Measurements from ENCODE around the gene SLCO3A1. TPM values are rescaled to one million over a fixed set of nuclear protein-coding genes. Genes with fewer than 3 reads are reported as not detected.

The SLCO3A1 gene
- total RNA-seq, 1 experiment from 2014 or later = 9.1 TPM

- peaks cover 5% of the 10 kb centered on the region for H3K9me3 Mint-ChIP-seq
- H3K36me3 Mint-ChIP-seq = 0 out of 2 replicates have a peak, but pooled peaks cover 4% of the 10 kb centered on the region
- no peak for ATAC-seq
- no peak for DNase-seq (ENCODE audit: low spot score)
- H3K27ac Mint-ChIP-seq = peak overlapping the region; percentile 85
- POLR2A ChIA-PET = no interaction called here
- CTCF ChIA-PET = interaction anchor here (0.8 to 2.6 kb wide), 16 partner anchors 16 to 617 kb away, joined by 3 to 20 read pairs (median 4); partner anchors contain the start of gene SLCO3A1
- H3K27me3 Mint-ChIP-seq (ENCODE audit: low read depth) = no peaks in the 10 kb centered on the region
- H3K4me1 Mint-ChIP-seq = peaks cover 62% of the 10 kb centered on the region
- no peak overlapping the region for H3K4me3 Mint-ChIP-seq
- no peak for TF ChIP-seq ZNF671 (CRISPR knock-in tag; IDR thresholded peaks at IDR 0.05)
- TF ChIP-seq, protein P1, sequence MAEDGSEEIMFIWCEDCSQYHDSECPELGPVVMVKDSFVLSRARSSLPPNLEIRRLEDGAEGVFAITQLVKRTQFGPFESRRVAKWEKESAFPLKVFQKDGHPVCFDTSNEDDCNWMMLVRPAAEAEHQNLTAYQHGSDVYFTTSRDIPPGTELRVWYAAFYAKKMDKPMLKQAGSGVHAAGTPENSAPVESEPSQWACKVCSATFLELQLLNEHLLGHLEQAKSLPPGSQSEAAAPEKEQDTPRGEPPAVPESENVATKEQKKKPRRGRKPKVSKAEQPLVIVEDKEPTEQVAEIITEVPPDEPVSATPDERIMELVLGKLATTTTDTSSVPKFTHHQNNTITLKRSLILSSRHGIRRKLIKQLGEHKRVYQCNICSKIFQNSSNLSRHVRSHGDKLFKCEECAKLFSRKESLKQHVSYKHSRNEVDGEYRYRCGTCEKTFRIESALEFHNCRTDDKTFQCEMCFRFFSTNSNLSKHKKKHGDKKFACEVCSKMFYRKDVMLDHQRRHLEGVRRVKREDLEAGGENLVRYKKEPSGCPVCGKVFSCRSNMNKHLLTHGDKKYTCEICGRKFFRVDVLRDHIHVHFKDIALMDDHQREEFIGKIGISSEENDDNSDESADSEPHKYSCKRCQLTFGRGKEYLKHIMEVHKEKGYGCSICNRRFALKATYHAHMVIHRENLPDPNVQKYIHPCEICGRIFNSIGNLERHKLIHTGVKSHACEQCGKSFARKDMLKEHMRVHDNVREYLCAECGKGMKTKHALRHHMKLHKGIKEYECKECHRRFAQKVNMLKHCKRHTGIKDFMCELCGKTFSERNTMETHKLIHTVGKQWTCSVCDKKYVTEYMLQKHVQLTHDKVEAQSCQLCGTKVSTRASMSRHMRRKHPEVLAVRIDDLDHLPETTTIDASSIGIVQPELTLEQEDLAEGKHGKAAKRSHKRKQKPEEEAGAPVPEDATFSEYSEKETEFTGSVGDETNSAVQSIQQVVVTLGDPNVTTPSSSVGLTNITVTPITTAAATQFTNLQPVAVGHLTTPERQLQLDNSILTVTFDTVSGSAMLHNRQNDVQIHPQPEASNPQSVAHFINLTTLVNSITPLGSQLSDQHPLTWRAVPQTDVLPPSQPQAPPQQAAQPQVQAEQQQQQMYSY (CRISPR knock-in tag; IDR thresholded peaks at IDR 0.05) = no peak
- TF ChIP-seq EMX1 (CRISPR knock-in tag; IDR thresholded peaks at IDR 0.05) = no peak
- TF ChIP-seq ETV6 (CRISPR knock-in tag; IDR thresholded peaks at IDR 0.05) = no peak
- TF ChIP-seq CBFB (CRISPR knock-in tag; IDR thresholded peaks at IDR 0.05; ENCODE audit: low read depth) = no peak
- no peak for TF ChIP-seq NFE2L1 (CRISPR knock-in tag; IDR thresholded peaks at IDR 0.05)
- TF ChIP-seq, protein P2, sequence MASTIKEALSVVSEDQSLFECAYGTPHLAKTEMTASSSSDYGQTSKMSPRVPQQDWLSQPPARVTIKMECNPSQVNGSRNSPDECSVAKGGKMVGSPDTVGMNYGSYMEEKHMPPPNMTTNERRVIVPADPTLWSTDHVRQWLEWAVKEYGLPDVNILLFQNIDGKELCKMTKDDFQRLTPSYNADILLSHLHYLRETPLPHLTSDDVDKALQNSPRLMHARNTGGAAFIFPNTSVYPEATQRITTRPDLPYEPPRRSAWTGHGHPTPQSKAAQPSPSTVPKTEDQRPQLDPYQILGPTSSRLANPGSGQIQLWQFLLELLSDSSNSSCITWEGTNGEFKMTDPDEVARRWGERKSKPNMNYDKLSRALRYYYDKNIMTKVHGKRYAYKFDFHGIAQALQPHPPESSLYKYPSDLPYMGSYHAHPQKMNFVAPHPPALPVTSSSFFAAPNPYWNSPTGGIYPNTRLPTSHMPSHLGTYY (CRISPR knock-in tag; IDR thresholded peaks at IDR 0.05) = no peak
- no peak for TF ChIP-seq CDX4 (CRISPR knock-in tag; IDR thresholded peaks at IDR 0.05; ENCODE audit: borderline replicate concordance)
- TF ChIP-seq, protein P3, sequence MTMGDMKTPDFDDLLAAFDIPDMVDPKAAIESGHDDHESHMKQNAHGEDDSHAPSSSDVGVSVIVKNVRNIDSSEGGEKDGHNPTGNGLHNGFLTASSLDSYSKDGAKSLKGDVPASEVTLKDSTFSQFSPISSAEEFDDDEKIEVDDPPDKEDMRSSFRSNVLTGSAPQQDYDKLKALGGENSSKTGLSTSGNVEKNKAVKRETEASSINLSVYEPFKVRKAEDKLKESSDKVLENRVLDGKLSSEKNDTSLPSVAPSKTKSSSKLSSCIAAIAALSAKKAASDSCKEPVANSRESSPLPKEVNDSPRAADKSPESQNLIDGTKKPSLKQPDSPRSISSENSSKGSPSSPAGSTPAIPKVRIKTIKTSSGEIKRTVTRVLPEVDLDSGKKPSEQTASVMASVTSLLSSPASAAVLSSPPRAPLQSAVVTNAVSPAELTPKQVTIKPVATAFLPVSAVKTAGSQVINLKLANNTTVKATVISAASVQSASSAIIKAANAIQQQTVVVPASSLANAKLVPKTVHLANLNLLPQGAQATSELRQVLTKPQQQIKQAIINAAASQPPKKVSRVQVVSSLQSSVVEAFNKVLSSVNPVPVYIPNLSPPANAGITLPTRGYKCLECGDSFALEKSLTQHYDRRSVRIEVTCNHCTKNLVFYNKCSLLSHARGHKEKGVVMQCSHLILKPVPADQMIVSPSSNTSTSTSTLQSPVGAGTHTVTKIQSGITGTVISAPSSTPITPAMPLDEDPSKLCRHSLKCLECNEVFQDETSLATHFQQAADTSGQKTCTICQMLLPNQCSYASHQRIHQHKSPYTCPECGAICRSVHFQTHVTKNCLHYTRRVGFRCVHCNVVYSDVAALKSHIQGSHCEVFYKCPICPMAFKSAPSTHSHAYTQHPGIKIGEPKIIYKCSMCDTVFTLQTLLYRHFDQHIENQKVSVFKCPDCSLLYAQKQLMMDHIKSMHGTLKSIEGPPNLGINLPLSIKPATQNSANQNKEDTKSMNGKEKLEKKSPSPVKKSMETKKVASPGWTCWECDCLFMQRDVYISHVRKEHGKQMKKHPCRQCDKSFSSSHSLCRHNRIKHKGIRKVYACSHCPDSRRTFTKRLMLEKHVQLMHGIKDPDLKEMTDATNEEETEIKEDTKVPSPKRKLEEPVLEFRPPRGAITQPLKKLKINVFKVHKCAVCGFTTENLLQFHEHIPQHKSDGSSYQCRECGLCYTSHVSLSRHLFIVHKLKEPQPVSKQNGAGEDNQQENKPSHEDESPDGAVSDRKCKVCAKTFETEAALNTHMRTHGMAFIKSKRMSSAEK (CRISPR knock-in tag; IDR thresholded peaks at IDR 0.05; ENCODE audit: borderline replicate concordance) = no peak
- TF ChIP-seq SP1 (CRISPR knock-in tag; conservative IDR thresholded peaks at IDR 0.05) = no peak
- TF ChIP-seq PRRX2 (CRISPR knock-in tag; IDR thresholded peaks at IDR 0.05) = no peak
- no peak for TF ChIP-seq STAT6 (CRISPR knock-in tag; conservative IDR thresholded peaks at IDR 0.05; ENCODE audit: low read depth)
- no peak for TF ChIP-seq SMAD3 (CRISPR knock-in tag; IDR thresholded peaks at IDR 0.05; ENCODE audit: borderline replicate concordance)
- no peak for TF ChIP-seq ZNF121 (CRISPR knock-in tag; IDR thresholded peaks at IDR 0.05)
- no peak for TF ChIP-seq ZMAT4 (CRISPR knock-in tag; IDR thresholded peaks at IDR 0.05)
- TF ChIP-seq GTF2I (CRISPR knock-in tag; conservative IDR thresholded peaks at IDR 0.05) = no peak
- no peak for TF ChIP-seq ESRRA (CRISPR knock-in tag; IDR thresholded peaks at IDR 0.05; ENCODE audit: borderline replicate concordance)
These were observed 93.8 kb downstream of the SLCO3A1 start for GRCh38 chr15:91947293-91947679.
